ENCODE data around the gene LIAS. TPM values are rescaled to one million over a fixed set of nuclear protein-coding genes. Genes with fewer than 3 reads are reported as not detected.
"Not testable (repeated sequence)": the region's sequence is repeated elsewhere in the genome, so short reads cannot be mapped to it uniquely, and the experiment has no call there.

The LIAS gene
- polyA plus RNA-seq, 3 donors: 23.4 to 33.9 (median 30.4) TPM

DNA sequence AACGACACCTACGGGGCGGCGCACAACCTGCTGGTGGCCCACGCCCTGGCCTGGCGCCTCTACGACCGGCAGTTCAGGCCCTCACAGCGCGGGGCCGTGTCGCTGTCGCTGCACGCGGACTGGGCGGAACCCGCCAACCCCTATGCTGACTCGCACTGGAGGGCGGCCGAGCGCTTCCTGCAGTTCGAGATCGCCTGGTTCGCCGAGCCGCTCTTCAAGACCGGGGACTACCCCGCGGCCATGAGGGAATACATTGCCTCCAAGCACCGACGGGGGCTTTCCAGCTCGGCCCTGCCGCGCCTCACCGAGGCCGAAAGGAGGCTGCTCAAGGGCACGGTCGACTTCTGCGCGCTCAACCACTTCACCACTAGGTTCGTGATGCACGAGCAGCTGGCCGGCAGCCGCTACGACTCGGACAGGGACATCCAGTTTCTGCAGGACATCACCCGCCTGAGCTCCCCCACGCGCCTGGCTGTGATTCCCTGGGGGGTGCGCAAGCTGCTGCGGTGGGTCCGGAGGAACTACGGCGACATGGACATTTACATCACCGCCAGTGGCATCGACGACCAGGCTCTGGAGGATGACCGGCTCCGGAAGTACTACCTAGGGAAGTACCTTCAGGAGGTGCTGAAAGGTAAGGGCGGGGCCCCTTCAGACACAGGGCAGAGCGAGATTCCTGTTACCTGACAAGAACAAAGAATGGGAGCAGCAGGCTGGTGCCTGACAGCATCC lies 11.8 kb upstream of the LIAS start:
- DNase-seq (ENCODE audit: extremely low read depth in 1 of 11, low read depth in 9 of 11, low spot score in 4 of 11): peak in 10 of 11 donors; percentile 36 to 67 (median 56)

DNA sequence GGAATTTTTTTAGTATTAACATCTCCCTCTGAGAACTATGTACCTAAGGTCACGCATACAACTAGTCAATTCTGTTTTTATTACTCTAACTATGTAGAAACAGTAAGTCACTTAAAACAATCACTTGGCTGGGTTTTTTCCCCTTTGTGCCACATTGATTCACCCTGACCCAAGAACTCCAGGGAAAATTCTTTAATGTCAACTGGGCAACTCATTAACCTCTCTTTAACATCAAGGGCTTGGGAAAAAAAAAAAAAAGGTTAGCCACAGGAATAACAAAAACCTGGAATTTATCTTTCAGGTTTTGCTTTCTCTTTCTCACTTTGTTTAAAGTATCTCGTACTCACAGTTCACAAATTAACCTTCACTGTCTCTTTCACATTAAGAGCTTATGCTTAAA lies 8.2 kb upstream of the LIAS start:
- no peak for DNase-seq (ENCODE audit: extremely low read depth in 1 of 11, low read depth in 9 of 11, low spot score in 4 of 11)

DNA sequence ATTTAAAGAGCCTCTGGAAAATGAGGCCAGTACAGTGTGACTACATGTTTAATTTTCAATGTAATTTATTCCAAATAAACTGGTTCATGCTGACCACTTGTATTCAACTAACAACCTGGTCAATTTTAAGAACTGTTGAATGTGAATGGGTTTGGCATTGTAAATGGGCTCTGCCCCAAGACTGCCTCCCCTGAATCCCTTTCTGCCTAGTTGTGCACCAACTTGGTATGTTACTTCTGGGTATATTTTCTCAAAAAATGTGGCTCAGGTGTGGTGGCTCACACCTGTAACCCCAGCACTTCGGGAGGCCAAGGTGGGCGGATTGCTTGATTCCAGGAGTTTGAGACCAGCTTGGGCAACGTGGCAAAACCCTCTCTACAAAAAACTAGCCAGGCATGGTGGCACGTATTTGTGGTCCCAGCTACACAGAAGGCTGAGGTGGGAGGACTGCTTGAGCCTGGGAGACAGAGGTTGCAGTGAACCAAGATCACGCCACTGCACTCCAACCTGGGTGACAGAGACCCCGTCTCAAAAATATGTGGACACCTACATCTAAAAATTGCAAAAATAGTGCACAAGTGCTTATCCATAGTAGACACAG lies 7.3 kb upstream of the LIAS start:
- no peak for DNase-seq (ENCODE audit: extremely low read depth in 1 of 11, low read depth in 9 of 11, low spot score in 4 of 11)

DNA sequence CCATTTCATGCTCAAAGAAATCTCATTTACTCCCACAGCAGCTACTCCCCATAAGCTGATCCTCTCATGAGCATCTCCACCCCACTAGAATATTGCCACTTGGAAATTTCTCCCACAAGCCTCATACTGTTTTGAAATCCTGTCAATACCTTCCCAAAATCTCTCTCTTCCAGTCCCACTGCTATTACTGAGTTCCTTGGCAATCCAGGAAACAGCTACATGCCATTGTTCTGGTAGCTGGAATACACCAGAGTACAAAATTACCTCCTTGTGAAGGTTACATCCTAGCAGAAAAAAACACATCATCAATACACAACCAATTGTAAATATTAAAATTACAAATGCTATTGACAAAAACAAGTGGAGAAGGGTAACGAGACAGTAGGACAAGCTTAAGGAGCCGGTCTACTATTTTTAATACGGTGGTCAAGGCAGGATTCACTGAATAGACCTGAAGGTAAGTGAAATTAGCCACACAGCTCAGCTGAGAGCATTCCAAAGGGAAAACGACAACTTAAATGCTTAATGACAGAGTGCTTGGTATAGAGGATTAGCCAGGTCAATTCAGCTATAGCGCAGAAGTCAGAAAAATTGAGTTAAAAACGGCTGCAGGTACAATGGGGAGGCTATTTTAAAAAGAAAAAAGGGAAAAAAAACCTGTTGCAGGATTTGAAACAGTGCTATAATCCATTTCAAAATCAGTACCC lies 6.5 kb upstream of the LIAS start:
- no peak for DNase-seq (ENCODE audit: extremely low read depth in 1 of 11, low read depth in 9 of 11, low spot score in 4 of 11)

DNA sequence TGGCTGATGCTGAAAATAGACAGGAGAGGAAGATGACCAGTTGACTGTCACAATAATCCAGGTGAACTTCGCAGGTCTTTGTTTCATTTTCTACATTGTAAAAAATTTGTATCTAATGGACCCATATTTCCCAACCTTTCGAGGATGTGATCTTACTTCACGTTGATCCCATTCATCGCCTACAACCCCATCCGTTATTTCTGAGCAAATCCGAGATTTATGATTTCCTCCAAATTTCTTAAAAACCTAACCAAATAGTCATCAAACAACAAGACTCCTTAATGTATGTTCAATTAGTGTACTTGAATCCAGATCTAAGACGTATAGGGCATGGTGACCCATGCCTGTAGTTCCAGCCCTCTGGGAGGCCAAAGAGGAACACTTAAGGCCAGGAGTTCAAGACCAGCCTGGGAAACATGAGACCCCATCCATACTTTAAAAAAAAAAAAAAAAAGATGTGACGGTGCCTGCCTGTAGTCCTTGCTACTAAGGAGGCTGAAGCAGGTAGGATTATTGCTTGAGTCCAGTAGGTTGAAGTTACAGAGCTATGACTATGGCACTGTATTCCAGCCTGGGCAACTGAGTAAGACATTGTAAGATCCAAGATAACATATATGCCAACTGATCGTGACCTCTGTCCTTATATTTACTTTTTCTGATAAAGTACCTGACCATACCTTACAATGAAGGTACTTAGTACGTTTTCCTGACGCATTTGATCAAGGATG lies 5.8 kb upstream of the LIAS start:
- DNase-seq (ENCODE audit: extremely low read depth in 1 of 11, low read depth in 9 of 11, low spot score in 4 of 11): no peak

DNA sequence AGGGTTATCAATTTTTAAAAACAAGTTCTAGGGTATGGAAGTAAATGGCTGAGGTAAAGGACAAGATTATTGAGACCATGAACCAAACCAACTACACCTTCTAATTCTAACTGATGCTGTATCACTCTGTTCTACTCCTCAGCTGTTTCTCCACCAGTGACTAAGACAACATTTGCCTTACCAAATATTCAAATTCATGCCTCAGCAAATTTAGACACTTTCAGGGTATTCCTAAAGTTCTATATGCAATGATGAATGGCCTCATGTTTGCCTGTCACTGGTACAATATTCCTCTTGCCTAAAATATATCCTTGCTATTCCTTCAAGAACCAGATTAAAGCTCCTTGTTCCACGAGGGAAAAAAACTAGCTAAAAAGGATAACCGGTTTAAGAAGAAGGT lies 5.1 kb upstream of the LIAS start:
- DNase-seq (ENCODE audit: extremely low read depth in 1 of 11, low read depth in 9 of 11, low spot score in 4 of 11): no peak

DNA sequence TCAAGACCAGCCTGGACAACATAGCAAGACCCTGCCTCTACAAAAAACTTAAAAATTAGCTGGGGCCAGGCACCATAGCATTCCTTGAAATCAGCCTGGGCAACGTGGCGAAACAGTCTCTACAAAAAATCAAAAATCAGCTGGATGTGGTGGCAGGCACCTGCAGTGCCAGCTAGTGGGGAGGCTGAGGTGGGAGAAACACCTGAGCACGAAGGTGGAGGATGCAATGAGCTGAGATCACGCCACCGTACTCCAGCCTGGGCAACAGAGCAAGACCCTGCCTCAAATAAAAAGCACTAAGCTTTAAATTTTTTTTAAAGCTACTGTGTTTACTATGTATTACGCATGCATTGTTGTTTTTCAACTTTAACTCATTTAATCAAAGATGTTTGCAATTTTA lies 3.4 kb upstream of the LIAS start:
- no peak for DNase-seq (ENCODE audit: extremely low read depth in 1 of 11, low read depth in 9 of 11, low spot score in 4 of 11)

DNA sequence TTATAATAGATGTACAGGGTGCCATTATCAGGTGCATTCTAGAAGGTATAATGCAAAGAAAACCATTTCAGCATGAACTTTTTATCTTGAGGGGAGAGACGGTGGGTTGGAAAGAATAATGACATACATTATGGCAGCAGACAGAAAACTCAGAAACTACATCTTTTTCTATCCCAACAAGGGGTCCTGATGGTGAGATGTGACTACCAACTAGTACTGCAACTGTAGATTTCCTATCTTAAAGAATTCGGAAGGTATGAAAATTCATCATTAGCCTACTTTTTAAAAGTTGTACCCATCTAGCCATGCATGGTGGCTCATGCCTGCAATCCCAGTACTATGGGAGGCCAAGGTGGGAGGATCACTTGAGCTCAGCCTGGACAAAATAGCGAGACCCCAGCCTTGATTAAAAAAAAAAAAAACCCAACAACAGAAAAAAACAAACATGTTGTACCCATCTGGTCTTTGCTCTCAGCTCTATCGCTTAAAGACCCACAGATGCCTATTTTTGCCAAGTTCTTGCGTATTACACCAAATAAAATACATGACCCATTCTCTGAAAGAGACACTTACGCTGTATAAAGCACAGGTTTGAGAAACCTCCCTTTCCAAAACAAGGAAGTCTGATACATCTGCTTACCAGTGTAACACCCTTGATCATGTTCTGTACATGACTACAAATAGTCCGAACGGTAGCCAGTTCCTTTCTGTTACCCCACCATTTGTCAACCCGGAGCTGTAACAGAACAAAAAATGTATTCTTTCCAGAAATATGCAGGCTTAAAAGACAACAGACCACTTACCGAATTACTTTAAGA lies 1.7 kb upstream of the LIAS start:
- no peak for DNase-seq (ENCODE audit: extremely low read depth in 1 of 11, low read depth in 9 of 11, low spot score in 4 of 11)

DNA sequence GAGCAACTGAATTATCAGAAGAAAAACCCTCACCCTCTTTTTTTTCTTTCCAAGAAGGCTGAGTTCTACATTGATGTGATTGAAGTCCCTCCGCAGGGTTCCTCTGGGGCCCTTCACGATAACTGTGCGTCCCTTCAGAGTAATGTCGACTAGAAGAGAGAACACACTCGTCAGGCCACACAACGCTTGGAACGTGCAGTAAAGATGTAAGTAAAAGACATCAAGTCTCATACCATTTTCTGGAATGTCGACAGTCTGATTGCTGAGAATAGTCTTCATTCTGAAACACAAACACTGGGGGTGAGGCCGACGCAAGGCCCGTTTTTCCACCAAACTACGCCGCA lies 723 bp upstream of the LIAS start:
- DNase-seq (ENCODE audit: extremely low read depth in 1 of 11, low read depth in 9 of 11, low spot score in 4 of 11): not testable (repeated sequence)

DNA sequence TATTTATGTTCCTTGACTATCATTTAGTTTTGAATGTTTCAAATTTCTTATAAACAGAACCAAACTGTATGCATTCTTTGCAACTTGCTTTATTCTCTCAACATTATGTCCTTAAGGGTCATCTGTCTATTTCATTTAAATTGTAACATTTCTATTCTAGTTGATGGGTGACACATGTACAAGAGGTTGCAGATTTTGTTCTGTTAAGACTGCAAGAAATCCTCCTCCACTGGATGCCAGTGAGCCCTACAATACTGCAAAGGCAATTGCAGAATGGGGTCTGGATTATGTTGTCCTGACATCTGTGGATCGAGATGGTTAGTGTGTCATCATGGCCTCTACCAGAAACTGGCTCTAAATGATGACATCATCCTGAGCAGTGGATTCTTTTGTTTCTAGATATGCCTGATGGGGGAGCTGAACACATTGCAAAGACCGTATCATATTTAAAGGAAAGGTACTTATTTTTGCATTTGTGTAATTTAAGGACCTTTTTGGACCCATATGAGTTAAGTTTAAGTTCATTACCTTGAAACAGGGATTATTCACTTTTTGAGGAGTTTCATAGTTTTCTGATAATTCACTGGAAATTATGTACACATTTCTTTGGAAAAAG lies 6.1 kb downstream of the LIAS start:
- no peak for DNase-seq (ENCODE audit: extremely low read depth in 1 of 11, low read depth in 9 of 11, low spot score in 4 of 11)

DNA sequence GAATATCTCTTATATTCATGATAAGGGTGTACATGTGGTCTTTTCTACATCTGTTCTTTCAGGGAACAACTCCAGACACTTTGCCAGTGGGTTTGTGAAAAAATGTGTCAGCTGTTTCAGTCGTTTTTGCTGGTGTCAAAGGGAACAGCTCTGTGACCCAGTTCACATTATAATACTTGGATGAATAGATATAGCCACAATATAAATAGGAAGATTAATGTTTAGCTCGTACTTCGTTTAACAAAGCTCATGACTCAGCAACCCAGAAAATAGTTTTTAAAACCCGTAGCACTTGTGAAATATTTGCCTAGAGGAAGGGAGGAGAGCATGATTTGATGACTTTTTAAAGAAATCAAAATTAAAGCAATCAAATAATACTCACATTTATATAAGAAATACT lies 7.9 kb downstream of the LIAS start:
- DNase-seq (ENCODE audit: extremely low read depth in 1 of 11, low read depth in 9 of 11, low spot score in 4 of 11): no peak

DNA sequence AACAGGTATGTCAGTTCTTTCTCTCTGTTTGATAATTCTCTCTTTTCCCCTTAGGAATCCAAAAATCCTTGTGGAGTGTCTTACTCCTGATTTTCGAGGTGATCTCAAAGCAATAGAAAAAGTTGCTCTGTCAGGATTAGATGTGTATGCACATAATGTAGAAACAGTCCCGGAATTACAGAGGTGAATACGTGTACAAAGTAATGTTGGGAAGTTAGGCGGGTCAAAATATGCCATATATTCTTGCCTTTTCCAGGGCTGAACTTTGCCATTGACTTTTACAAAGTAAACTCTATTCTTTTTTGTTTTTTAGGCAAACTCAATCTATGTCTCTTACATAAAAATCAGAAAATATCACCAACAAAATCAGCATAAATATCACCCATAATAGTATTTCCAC lies 8.6 kb downstream of the LIAS start:
- no peak for DNase-seq (ENCODE audit: extremely low read depth in 1 of 11, low read depth in 9 of 11, low spot score in 4 of 11)

DNA sequence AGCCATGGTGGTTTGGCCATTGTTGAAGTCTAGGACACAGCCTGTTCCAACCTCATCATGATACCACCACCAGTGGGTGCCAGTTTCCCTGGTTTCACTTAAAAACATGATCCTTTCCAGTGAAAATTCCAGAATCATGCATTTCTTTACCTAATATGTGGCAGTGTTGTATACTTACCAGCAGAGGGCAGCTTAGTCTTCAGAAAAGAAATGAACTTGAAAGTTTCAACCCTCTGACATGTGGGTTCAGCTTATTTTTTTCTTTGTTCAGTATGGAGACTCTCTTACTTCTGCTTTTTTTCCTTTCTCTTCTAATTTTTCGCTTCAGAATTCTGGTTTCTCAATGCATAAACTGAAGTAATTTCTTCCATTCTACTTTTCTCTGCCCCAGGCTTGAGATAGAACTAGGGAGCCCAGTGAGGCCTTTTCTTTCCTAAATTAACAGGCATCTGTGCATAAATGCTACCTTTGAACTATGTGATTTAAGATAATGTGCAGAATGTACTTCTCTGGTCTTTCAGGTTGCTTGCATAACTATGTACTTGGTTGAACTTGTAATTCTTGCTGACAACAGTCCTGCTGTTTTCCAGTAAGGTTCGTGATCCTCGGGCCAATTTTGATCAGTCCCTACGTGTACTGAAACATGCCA lies 10.7 kb downstream of the LIAS start:
- peak in 9 of 11 donors; percentile 36 to 81 (median 63) for DNase-seq (ENCODE audit: extremely low read depth in 1 of 11, low read depth in 9 of 11, low spot score in 4 of 11)

DNA sequence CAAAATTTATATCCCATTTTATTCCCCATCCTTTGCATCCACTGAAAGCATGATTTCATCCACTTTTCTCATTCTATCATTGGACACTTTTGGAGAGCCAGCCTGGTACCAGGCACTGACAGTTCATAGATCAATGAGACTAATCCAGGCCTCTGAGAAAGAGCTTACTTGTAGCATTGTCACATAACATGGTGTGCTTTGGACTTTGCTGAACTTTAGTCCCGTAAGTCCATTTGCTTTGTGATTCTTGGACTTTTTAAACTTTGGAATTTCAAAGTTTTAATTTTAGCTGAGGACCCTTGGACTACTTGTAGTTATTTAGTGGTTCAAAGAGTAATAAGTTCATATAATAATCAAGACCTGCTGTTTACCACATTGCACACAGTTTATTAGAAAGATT lies 11.5 kb downstream of the LIAS start:
- no peak for DNase-seq (ENCODE audit: extremely low read depth in 1 of 11, low read depth in 9 of 11, low spot score in 4 of 11)

DNA sequence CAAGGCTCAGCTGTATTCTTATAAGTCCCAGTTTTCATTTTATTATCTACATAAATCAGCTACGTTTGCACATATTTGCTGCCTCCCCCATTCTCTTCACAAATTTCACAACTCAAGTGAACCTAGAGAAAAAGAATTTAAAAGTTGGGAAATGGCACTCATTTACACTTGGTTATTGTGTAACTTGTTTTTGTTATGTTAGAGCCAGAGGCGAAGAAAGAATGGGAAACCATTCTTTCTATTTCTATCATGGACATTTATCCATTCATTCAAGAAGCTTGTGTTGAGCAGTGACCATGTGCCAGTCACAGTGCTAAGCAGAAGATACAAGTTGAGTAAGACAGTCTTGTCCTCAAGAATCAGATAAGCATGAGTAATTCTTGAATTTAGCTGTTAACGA lies 13.5 kb downstream of the LIAS start:
- no peak for DNase-seq (ENCODE audit: extremely low read depth in 1 of 11, low read depth in 9 of 11, low spot score in 4 of 11)

DNA sequence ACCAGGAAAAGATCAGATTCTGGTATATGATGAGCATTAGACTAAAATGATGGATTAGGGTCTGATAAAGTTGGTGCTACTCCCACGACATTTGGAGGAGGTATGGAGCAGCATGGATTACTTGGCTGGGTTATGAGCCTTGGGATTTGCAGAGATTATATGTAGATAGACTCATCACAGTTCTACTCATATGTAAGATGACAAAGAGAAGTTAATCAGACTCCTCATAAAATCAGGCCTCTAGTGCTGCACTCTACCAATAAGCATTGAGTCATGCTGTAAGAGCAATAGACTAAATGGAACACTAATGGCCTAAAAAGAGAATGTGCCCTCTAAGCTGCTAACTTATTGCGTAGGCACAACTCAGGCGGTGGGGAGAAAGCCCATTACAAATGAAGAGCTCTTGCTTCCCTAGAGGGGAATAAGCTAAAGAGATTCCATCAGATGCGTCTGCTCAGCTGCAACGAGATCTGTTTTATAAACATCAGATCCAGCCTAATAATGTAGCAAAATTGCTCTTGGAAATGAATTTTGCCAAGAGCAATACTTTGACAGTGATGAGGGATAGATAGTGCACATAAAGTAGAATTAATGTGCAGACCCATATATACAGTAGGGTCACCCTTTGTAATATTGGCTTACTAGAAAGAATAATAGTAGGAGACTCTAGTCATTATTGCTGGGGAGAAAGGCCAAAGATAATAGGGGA lies 17.5 kb downstream of the LIAS start:
- no peak for DNase-seq (ENCODE audit: extremely low read depth in 1 of 11, low read depth in 9 of 11, low spot score in 4 of 11)

DNA sequence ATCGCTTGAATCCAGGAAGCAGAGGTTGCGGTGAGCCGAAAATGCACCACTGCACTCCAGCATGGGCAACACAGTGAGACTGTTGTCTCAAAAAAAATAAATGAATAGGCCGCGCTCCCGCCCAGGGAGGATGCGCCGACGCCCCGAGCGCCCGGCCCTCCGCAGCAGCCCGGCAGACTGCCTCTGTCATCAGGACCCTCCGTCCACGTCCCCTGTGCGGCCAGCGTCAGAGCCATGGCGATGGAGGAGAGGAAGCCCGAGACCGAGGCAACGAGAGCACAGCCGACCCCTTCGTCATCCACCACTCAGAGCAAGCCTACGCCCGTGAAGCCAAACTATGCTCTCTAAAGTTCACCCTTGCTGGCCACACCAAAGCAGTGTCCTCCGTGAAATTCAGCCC lies 21.4 kb downstream of the LIAS start:
- DNase-seq (ENCODE audit: extremely low read depth in 1 of 11, low read depth in 9 of 11, low spot score in 4 of 11): no peak

All from renal cortex interstitium (tissue), 11 donors.